Activated CD4-positive, alpha-beta T cell treated with anti-CD3 and anti-CD28 coated beads, Interleukin-2, Interleukin-6, amounts not matched to agents 100 ng/mL and 50 ng/mL, durations not matched to agents 16 hours and 8 hours (primary cell): ENCODE measurements around the gene NEDD8.

Source experiments
- DNase-seq: peaks from one replicate; pipeline ENCODE4 v3.0.0-alpha.2; 2020

NEDD8 gene

DNA sequence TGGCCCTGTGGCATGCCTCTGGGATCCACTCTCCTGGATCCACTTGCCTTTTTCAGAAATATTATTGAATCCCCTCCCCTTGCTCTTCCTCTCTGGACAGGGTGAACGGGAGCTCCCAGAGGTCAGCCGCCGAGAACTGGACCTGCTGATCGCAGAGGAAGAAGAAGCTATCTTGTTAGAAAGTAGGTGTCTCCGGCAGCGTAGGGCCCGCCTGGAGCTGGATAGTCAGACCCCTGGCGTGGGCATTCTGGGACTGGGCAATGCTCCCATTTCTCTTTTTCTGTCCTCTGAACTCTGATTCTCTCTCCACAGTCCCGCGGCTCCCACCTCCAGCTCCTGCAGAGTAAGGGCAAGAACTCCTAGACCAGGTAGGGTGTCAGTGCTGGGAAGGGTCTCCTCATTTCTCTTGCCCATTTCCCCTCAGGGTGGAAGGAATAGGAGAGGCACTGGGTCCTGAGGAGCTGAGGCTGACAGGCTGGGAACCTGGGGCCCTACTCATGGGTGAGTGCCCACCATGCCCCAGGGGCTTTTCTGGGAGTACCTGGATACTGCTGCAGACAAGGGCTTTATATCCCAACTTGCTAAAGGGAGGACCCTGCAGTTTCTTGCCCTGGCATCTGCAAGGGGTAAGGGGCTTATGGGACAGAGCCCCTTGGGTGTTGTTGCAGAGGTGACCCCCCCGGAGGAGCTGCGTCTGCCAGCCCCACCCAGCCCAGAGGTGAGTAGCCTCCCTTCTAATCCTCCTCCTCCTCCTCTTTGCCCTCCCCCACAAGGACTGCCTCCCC, 54.9 kb downstream of the NEDD8 start:
- no peak for DNase-seq

DNA sequence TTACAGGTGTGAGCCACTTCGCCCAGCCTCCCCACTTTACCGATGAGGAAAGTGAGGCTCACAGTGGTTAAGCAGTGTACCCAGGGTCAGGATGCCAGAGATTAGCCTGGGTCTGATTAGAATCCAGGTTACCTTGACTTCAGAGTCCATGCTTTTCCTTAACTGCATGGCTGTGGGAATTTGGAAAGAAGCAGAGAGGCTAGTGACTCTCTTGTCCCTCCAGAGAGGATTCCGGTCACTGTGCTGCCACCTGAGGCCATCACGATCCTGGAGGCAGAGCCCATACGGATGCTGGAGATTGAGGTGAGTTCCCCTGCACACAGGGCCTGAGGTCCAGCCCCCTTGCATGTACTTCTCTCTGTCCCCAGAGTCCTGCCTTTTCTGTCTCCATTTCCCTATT, 55.6 kb downstream of the NEDD8 start:
- DNase-seq = no peak

DNA sequence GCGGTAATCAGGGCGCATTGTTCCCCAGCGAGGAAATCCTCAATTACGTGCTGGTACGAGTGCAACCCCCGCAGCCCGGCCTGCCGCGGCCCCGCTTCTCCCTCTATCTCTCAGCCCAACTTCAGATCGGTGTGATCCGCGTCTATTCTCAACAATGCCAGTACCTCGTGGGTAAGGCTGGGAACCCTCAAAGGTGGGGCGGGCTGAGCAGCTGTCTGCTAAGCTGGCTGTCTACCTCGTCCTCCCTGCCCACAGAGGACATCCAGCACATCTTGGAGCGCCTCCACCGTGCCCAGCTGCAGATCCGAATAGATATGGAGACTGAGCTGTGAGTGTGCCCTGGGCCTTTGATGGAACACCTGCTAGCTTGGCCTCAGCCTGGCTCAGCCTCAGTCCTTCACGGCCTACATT, 59.3 kb downstream of the NEDD8 start:
- no peak for DNase-seq

DNA sequence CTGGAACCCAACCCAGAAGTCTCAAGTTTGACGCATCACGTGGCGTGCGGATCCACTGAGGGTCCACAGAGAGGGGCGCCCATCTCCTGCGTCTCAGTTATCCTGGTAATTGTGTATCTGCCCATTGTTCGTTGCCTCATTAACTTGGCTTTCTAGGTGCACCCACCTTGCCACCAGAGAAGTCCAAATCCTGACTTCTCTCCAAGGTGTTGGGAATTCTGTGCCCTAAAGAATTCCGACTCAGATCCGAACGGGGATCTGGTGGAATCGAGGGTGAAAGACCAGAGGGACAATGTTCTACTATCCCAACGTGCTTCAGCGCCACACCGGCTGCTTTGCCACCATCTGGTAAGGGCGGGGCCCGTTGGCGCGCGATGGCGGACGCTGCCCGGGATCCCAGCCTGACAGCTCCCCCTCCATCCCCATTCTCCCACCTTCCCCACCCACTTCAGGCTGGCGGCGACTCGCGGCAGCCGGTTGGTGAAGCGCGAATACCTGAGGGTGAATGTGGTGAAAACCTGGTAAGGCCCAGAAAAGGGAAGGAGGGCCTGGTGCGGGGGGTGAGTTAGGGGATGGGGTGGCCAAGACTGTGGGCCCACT, 59.8 kb downstream of the NEDD8 start:
- no peak for DNase-seq

DNA sequence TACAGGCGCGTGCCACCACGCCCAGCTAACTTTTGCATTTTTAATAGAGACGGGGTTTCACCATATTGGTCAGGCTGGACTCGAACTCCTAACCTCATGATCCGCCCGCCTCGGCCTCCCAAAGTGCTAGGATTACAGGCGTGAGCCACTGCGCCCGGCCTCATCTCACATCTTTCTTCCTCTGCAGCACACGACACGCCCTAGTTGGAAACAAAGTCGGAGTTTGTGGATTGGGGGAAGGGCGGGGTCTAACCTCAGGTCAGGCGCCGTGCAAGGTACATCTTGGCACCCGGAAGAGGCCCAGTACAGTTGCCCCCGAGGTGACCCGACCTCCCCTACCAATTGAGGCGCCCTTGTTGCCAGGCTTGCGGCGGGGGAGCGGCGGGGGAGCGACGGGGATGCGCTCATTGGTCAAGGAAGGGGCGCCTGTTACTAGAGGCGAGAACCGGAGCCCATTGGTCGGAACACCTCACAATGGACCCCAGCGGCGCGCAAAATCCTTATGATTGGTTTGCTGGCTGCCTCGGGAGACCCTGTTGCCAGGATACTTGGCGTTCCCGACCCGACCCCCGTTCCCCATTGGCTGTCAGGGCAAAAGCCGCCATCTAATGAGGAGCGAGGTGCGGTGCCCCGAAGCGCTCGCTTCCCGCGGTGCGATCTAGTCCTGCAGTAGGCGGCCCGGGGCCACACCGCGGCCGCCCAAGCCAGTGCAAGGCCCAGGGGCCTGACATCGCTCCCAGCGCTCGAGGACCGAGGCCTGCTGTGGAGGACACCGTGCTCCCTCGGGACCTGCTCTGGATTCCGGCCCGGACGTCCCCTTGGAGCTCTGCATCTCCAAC, 60.5 kb downstream of the NEDD8 start, which contains the start of gene REC8:
REC8 (plus strand) TSS at position 659 of the 839 bp plus-strand sequence. CDS start 473 bp downstream, outside the sequence.
- peak; percentile 73 for DNase-seq

DNA sequence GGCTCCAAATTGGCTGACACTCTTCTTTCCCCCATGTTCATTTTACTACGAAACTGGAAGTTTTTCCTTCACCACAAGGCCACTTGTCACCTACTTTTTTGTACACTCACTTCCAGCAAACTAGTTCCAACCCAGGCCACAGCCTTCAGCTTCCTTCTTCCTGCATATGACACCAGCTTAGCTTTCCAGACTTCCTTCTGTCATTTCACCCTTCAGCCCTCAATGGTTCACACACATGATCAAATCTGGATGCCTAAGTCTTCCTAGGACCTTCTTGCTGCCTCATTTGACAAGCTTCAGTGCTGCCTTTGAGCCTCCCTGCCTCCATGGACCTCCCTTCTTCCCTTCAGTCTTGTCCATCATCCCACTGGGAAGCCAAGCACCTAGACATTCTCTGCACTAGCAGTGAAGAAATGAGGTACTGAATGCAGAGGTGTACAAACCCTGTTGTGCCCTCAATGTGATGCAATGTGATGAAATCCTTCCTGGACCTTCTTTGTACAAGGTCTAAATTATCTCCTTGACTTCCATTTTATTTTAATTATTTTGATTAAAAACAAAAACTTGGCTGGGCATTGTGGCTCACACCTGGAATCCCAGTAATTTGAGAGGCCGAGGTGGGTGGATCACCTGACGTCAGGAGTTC, 64.6 kb downstream of the NEDD8 start:
- no peak for DNase-seq
